Liver (tissue), 9 donors: ENCODE results near the gene SLF1. TPM values are rescaled to one million over a fixed set of nuclear protein-coding genes. Genes with fewer than 3 reads are reported as not detected.

Source experiments
- DNase-seq: peaks from one replicate; pipeline ENCODE4 v3.0.0-alpha.2; 2017; ENCODE audit warnings: low spot score
- H3K27ac ChIP-seq, 2 donors: one replicate each; pipeline ENCODE4 v1.7.0; 2013; ENCODE audit warnings: inconsistent platforms in 2 of 2, low read length in 2 of 2, control low read depth in 1 of 2, low read depth in 1 of 2, mild to moderate bottlenecking in 1 of 2
- H3K27me3 ChIP-seq, 4 donors: one replicate each; pipeline versions ENCODE4 v1.6.1 to v1.7.0; 2013; ENCODE audit warnings: low read length in 3 of 4, inconsistent platforms in 1 of 4, mild to moderate bottlenecking in 1 of 4, moderate library complexity in 1 of 4; ENCODE audit not compliant: control insufficient read depth in 4 of 4, insufficient read depth in 4 of 4
- H3K36me3 ChIP-seq, 4 donors: one replicate each; pipeline versions ENCODE4 v1.6.1 to v1.7.0; 2013; ENCODE audit warnings: low read length in 3 of 4, mild to moderate bottlenecking in 3 of 4, low read depth in 1 of 4, moderate library complexity in 1 of 4; ENCODE audit not compliant: control insufficient read depth in 4 of 4, insufficient read depth in 3 of 4
- H3K4me1 ChIP-seq, 4 donors: one replicate each; pipeline versions ENCODE4 v1.6.1 to v1.7.0; 2013; ENCODE audit warnings: low read length in 3 of 4, mild to moderate bottlenecking in 3 of 4, moderate library complexity in 1 of 4; ENCODE audit not compliant: control insufficient read depth in 4 of 4, insufficient read depth in 4 of 4
- H3K4me3 ChIP-seq, 3 donors: one replicate each; pipeline versions ENCODE4 v1.6.1 to v1.7.0; 2013; ENCODE audit warnings: low read length in 3 of 3, control low read depth in 1 of 3, low read depth in 1 of 3, mild to moderate bottlenecking in 1 of 3
- H3K9ac ChIP-seq, 2 donors: one replicate each; pipeline ENCODE4 v1.7.0; 2013; ENCODE audit warnings: low read length in 2 of 2, mild to moderate bottlenecking in 2 of 2, moderate library complexity in 2 of 2, control low read depth in 1 of 2, low read depth in 1 of 2
- H3K9me3 ChIP-seq, 4 donors: one replicate each; pipeline versions ENCODE4 v1.6.1 to v1.7.0; 2013; ENCODE audit warnings: low read length in 3 of 4; ENCODE audit not compliant: control insufficient read depth in 4 of 4
- ATF3 ChIP-seq: IDR thresholded peaks from 2 replicates; pipeline ENCODE4 v1.6.1; 2016; ENCODE audit warnings: antibody characterized with exemption
- EGR1 ChIP-seq, 2 donors: IDR thresholded peaks; 2 replicates each; pipeline ENCODE4 v1.6.1; 2016 to 2018; ENCODE audit warnings: antibody characterized with exemption in 2 of 2, low read depth in 2 of 2
- FOXA1 ChIP-seq: IDR thresholded peaks from 2 replicates; pipeline ENCODE4 v1.6.1; 2016; ENCODE audit warnings: antibody characterized with exemption
- FOXA2 ChIP-seq: IDR thresholded peaks from 2 replicates; pipeline ENCODE4 v1.6.1; 2016; ENCODE audit warnings: antibody characterized with exemption
- GABPA ChIP-seq, 2 donors: IDR thresholded peaks in 1 of 2; conservative IDR thresholded peaks in 1 of 2; 2 replicates each; pipeline ENCODE4 v1.6.1; 2016; ENCODE audit warnings: antibody characterized with exemption in 2 of 2, mild to moderate bottlenecking in 1 of 2, moderate library complexity in 1 of 2
- HNF4A ChIP-seq, 2 donors: conservative IDR thresholded peaks; 2 replicates each; pipeline ENCODE4 v1.6.1; 2016; ENCODE audit warnings: antibody characterized with exemption in 2 of 2, mild to moderate bottlenecking in 2 of 2
- HNF4G ChIP-seq: IDR thresholded peaks from 2 replicates; pipeline ENCODE4 v1.6.1; 2016; ENCODE audit warnings: antibody characterized with exemption
- MAX ChIP-seq: IDR thresholded peaks from 2 replicates; pipeline ENCODE4 v1.6.1; 2016; ENCODE audit warnings: antibody characterized with exemption
- NR2F2 ChIP-seq: IDR thresholded peaks from 2 replicates; pipeline ENCODE4 v1.6.1; 2016; ENCODE audit warnings: antibody characterized with exemption
- RAD21 ChIP-seq, 2 donors: IDR thresholded peaks; 2 replicates each; pipeline ENCODE4 v1.6.1; 2016; ENCODE audit warnings: antibody characterized with exemption in 2 of 2, mild to moderate bottlenecking in 2 of 2
- REST ChIP-seq: IDR thresholded peaks from 2 replicates; pipeline ENCODE4 v1.6.1; 2016; ENCODE audit warnings: antibody characterized with exemption, mild to moderate bottlenecking
- RXRA ChIP-seq, 2 donors: IDR thresholded peaks; 2 replicates each; pipeline ENCODE4 v1.6.1; 2017 to 2018; ENCODE audit warnings: antibody characterized with exemption in 2 of 2, mild to moderate bottlenecking in 1 of 2
- SP1 ChIP-seq: IDR thresholded peaks from 2 replicates; pipeline ENCODE4 v1.6.1; 2018; ENCODE audit warnings: antibody characterized with exemption, mild to moderate bottlenecking
- TAF1 ChIP-seq: conservative IDR thresholded peaks from 2 replicates; pipeline ENCODE4 v1.6.1; 2016; ENCODE audit warnings: antibody characterized with exemption, mild to moderate bottlenecking
- YY1 ChIP-seq: IDR thresholded peaks from 2 replicates; pipeline ENCODE4 v1.6.1; 2016; ENCODE audit warnings: antibody characterized with exemption, mild to moderate bottlenecking
- WGBS: extraction: QIAGEN DNeasy Blood & Tissue Kit; methylation state at CpG from one replicate; pipeline ENCODE4 v1.1.7; 2013; 5-methylcytosine and 5-hydroxymethylcytosine counted together
- polyA plus RNA-seq, 2 donors: library from polyadenylated mRNA; stranded (reverse) in 1 of 2; unstranded in 1 of 2; fragments of 200-250 nt in 1 of 2; fragments of >200 nt in 1 of 2; fragmentation: Nextera tagmentation in 1 of 2; extraction: Ambion mirVana in 1 of 2; gene quantifications; one replicate each; pipeline versions ENCODE4 v1.2.1 to v1.2.3, GENCODE V29; 2013 to 2015
- total RNA-seq, 2 donors: library from RNA; depleted of rRNA; stranded (reverse); fragments of >200 nt; gene quantifications; one replicate each; pipeline ENCODE4 v1.2.3, GENCODE V29; 2014
- TF ChIP-seq, protein P1 (sequence below): IDR thresholded peaks from 2 replicates; pipeline ENCODE4 v1.6.1; 2016; ENCODE audit warnings: antibody characterized with exemption
- TF ChIP-seq, protein P2 (sequence below): fragments of 150-350 bp; IDR thresholded peaks from 2 replicates; pipeline ENCODE4 v1.5.1; 2017; ENCODE audit warnings: improper control_type of control experiment, low read depth, low read length; ENCODE audit not compliant: missing input control
- donor health status: healthy.
- donor health status: healthy.
- donor health status: healthy.
- donor health status: healthy.
- donor health status: healthy.

SLF1 gene
- total and polyA plus RNA-seq, 4 donors = 0.63 to 6.3 (median 2.6) TPM

- H3K9me3 ChIP-seq = no peaks in the 10 kb centered on the region
- H3K4me3 ChIP-seq = no peak overlapping the region
- H3K4me1 ChIP-seq = no peaks in the 10 kb centered on the region
- no peak overlapping the region for H3K27ac ChIP-seq
- DNase-seq = no peak
- TF ChIP-seq RAD21 (IDR thresholded peaks at IDR 0.05) = no peak
- no peak for TF ChIP-seq RXRA (IDR thresholded peaks at IDR 0.05)
- no peak for TF ChIP-seq GABPA (IDR thresholded peaks at IDR 0.05 in 1 of 2, conservative IDR thresholded peaks at IDR 0.05 in 1 of 2)
- no peak for TF ChIP-seq REST
- no peak for TF ChIP-seq HNF4G
- TF ChIP-seq, protein P1, sequence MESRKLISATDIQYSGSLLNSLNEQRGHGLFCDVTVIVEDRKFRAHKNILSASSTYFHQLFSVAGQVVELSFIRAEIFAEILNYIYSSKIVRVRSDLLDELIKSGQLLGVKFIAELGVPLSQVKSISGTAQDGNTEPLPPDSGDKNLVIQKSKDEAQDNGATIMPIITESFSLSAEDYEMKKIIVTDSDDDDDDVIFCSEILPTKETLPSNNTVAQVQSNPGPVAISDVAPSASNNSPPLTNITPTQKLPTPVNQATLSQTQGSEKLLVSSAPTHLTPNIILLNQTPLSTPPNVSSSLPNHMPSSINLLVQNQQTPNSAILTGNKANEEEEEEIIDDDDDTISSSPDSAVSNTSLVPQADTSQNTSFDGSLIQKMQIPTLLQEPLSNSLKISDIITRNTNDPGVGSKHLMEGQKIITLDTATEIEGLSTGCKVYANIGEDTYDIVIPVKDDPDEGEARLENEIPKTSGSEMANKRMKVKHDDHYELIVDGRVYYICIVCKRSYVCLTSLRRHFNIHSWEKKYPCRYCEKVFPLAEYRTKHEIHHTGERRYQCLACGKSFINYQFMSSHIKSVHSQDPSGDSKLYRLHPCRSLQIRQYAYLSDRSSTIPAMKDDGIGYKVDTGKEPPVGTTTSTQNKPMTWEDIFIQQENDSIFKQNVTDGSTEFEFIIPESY = no peak
- TF ChIP-seq TAF1 = no peak
- no peak for TF ChIP-seq FOXA2
- H3K9ac ChIP-seq = no peak overlapping the region
- no peaks in the 10 kb centered on the region for H3K27me3 ChIP-seq
- no peaks in the 10 kb centered on the region for H3K36me3 ChIP-seq
Measured at GRCh38 chr5:94577466-94578245, 40.8 kb upstream of the SLF1 start.

DNA sequence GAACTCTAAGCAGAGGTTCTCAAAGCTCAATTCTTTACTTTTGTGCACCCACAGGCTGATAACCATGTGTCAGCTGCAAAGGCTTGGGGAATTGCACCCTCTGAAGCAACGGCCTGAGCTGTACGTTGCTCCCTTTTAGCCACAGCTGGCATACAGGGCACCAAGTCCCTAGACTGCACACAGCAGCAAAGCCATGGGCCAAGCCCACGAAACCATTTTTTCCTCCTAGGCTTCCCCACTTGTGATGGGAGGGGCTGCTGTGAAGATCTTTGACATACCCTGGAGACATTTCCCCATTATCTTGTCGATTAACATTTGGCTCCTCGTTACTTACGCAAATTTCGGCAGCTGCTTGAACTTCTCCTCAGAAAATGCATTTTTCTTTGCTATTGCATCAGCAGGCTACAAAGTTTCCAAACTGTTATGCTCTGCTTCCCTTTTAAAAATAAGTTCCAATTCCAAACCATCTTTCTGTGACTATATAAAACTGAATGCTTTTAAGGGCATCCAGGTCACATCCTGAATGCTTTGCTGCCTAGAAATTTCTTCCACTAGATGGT lies 23.1 kb upstream of the SLF1 start:
- 90% methylated on average over 7 of the region's 7 CpGs for WGBS
- Histone ChIP-seq H3K4me1 (no peaks in the 10 kb centered on the region), H3K27me3 (no peaks in the 10 kb centered on the region), H3K9me3 (no peaks in the 10 kb centered on the region), H3K4me3 (no peak overlapping the region), H3K9ac (no peak overlapping the region), H3K36me3 (no peaks in the 10 kb centered on the region), H3K27ac (no peak overlapping the region)
- no peak for DNase-seq
- TF ChIP-seq RXRA (IDR thresholded peaks at IDR 0.05) (no peak), HNF4G (no peak), RAD21 (IDR thresholded peaks at IDR 0.05) (no peak), FOXA2 (no peak), HNF4A (conservative IDR thresholded peaks at IDR 0.05) (no peak), EGR1 (IDR thresholded peaks at IDR 0.05; ENCODE audit: low read depth in 2 of 2) (no peak), SP1 (no peak), YY1 (no peak), NR2F2 (no peak), REST (no peak), TAF1 (no peak), FOXA1 (no peak), MAX (no peak), ATF3 (no peak)
- TF ChIP-seq, protein P2, sequence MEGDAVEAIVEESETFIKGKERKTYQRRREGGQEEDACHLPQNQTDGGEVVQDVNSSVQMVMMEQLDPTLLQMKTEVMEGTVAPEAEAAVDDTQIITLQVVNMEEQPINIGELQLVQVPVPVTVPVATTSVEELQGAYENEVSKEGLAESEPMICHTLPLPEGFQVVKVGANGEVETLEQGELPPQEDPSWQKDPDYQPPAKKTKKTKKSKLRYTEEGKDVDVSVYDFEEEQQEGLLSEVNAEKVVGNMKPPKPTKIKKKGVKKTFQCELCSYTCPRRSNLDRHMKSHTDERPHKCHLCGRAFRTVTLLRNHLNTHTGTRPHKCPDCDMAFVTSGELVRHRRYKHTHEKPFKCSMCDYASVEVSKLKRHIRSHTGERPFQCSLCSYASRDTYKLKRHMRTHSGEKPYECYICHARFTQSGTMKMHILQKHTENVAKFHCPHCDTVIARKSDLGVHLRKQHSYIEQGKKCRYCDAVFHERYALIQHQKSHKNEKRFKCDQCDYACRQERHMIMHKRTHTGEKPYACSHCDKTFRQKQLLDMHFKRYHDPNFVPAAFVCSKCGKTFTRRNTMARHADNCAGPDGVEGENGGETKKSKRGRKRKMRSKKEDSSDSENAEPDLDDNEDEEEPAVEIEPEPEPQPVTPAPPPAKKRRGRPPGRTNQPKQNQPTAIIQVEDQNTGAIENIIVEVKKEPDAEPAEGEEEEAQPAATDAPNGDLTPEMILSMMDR = no peak
- TF ChIP-seq, protein P1 = no peak
